GM11168 (cell line): ENCODE data around the gene HMCN1.

Experiments used
- in situ Hi-C: fragments of 300-500 bp; cut with MboI; formaldehyde crosslinking; loops from one replicate; pipeline ENCODE4 v1.12.0; 2022; ENCODE audit warnings: low sequenced_read_pairs; ENCODE audit not compliant: unreplicated experiment

The HMCN1 gene

DNA sequence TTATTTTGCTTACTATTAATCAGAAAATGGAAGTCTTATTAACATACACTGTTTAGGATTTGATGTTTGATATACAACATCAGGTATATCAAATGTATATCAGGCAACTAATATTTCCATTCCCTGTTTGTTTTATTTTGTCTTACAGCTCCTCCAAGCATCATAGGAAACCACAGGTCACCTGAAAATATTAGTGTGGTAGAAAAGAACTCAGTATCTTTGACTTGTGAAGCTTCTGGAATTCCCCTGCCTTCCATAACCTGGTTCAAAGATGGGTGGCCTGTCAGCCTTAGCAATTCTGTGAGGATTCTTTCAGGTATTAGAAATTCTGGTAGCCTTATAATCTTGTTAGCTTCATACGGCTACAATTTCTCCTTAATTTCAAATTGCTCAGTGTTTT lies 322.9 kb downstream of the HMCN1 start:
- in situ Hi-C loops = no loop called here

GRCh38 chr1:186059311-186059710 lies 325.1 kb downstream of the HMCN1 start:
- in situ Hi-C loops = no loop called here

DNA sequence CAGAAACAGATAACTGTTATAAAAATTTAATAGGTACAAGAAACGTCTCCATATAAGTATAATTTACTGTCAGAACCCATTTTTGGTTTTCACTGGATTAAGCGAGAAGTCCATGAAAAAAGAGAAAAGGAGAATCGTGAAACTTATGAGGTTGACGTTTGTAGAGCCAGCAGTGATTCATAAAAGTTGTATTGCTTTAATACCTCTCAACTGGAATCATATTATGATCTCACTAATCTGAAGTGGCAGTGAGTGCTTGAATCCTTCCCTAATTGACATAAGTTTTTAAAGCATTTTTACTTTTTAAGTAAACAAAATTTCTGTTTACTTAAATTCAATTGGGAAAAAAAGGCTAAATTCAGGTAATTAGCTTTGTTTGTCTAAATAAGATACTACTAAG lies 325.6 kb downstream of the HMCN1 start:
- in situ Hi-C loops = no loop called here

DNA sequence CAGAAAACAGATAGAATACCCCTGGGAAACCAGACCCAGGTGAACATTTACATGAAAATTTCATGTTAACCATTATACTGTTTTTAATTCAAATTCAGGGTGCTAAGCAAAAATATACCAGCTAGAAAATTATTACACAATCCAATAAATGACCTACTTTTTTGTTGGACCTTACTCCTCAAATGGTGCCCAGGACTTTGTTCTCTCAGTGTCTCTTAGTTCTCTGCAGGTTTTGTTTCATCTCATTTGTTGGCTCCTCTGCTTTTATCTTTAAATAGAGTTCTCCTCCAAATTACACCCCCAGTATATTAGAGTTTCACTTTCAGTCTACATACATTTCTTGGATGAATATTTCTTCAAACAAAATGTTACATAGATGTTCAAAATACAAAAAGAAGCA lies 326.0 kb downstream of the HMCN1 start:
- in situ Hi-C loops = no loop called here

DNA sequence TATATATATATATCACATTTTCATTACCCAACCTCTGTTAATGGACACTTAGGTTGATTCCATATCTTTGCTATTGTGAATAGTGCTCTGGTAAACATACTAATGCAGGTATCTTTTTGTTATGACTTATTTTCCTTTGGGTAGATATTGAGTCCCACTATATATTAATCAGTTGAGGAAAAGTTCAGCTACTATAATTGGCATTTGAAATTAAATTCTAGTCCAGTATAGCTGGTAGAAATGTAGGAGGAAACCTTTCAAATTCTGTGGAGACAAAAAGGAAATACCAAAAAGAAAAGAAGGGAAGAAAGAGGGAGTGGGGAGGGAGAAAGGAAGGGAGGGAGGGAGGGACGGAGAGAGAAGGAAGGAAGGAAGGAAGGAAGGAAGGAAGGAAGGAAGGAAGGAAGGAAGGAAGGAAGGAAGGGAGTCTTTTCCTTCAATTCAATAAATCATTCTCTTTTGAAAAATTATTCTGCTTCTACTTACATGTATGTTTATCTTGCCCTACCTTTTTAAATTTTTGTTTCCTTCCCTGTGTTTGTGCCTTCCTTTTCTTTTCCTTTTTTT lies 329.0 kb downstream of the HMCN1 start:
- in situ Hi-C loops = no loop called here

- in situ Hi-C loops = no loop called here
Observed at GRCh38 chr1:186066411-186066810, 332.2 kb downstream of the HMCN1 start.

DNA sequence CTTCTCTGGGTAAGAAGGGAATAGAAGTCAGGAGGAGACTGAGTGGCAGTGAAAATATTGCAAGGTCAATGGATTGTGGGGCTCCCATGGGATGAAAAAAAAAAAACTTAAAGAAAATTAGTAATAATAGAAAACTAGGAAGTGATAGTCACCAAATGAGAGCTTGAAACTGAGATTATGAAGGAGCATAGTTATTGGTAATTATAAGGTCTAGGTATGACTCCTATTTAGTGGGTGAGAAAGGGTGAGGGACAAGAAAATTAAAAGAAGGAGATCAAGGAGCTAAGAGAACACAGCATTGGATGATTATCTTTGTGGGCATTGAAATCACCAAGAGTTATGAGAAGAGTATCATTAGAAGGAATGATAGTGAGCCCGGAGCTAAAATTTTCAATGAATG lies 339.5 kb downstream of the HMCN1 start:
- in situ Hi-C loops = no loop called here

GRCh38 chr1:186076006-186076405 lies 341.8 kb downstream of the HMCN1 start:
- in situ Hi-C loops = no loop called here

DNA sequence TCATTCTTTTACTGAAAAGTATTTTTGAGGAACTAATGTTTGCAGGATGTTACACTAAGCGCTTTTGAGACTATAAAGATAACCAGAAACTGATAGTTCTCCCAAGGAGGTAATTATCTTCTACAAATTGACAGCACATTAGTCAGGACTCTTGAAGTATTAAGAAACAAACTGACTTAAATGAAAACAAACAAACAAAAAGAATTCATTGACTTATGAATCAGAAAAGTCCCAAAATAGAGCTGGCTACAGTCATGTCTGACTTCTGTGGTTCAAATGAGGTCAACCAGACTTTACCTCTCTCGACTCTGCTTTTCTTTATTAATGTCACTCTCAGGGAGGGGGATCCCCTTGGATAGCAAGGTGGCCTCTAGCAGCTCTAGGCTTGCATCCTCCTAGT lies 344.1 kb downstream of the HMCN1 start:
- in situ Hi-C loops = no loop called here

DNA sequence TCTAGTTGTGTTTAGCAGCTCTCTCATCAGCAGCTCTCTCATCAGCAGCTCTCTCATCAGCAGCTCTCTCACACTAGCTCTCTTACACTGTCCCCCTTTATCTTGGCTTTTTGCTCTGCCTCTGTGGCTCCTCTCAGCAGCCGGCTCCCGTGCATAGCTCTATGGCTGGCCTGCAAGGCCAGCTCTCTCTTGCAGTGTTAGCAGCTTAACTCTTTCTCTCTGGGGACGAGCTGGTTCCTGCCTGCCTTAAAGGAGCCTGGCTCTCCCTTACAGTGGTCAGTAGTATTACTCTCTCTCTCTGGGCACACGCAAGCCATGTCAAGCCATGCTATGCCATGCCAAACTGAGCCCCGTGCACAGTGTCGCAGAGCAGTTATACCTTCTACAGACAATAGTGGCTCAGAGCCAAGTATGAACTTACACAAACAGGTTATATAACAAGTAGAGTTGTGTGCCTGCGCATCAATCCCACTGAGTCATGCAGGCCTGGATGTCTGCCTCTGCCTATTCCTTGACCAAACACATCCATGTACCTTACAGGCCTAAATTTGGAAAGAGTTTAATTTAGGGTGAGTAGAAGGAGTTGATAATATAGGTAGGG lies 345.0 kb downstream of the HMCN1 start:
- in situ Hi-C loops = no loop called here

DNA sequence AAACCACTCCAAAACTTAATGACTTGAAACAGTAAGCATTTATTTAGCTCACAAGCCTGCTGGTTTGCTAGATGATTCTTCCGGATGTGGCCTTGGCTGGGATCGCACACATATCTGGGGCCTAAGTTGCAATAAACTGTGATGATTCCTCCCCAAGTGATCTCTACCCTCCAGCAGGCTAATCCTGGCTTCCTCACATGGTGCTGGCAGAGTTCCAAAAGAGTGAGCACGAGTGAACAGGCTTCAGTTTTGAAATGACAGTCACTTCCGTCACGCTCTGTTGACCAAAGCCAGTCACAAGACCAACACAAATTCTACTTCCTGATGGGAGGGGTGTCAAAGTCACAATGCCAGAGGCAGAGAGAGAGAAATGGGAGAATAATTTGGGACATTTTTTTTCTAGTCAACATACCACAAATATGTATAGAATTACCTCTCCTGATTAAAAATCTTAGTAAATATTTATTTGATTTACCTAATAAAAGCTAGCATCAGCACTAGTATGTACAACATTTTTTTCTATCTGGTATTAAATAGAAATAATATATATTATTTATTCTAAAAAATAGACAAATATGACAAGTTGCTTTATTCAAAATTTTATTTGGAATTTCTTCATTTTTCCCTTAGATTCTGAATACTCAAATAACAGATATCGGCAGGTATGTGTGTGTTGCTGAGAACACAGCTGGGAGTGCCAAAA lies 348.2 kb downstream of the HMCN1 start:
- in situ Hi-C loops = no loop called here

DNA sequence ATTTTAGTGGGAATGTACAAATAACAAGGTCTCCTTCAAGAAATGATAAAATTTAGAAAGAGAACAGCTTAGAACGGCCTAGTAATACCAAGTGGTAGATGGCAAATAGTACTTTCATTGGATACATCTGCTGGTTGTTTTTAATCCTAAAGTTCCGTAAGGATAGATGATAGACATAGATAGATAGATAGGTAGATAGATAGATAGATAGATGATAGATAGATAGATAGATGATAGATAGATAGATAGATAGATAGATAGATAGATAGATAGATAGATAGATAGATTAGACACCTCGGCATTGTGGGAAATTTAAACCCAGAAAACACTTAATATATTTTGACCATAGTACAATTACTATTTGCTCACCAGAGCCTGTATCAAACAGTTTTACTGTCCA lies 352.4 kb downstream of the HMCN1 start:
- in situ Hi-C loops = no loop called here

DNA sequence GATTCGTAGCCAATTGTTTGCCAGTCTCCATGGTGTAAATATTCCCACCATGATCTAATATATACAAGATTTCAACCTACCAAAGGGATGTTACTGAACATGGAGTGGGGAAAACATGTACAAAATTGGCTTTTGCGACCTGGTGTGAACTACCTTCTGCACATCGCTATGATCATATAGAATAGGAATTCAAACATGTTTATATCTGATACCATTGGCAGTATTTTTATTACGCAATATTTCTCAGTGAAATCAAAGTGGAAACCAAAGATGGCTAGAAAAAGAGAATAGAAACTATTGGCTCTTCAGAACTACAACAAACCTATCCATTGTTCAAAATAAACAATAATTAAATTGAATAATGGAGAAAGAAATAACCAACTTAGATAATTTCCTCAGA lies 355.7 kb downstream of the HMCN1 start:
- in situ Hi-C loops = no loop called here

GRCh38 chr1:186091222-186091720 lies 357.1 kb downstream of the HMCN1 start:
- in situ Hi-C loops = no loop called here

GRCh38 chr1:186093437-186093836 lies 359.2 kb downstream of the HMCN1 start:
- in situ Hi-C loops = no loop called here

- in situ Hi-C loops = no loop called here
Observed at GRCh38 chr1:186094172-186094571, 360.0 kb downstream of the HMCN1 start.

- in situ Hi-C loops = no loop called here
Observed at GRCh38 chr1:186099336-186100104, 365.3 kb downstream of the HMCN1 start.

GRCh38 chr1:186102107-186102506 lies 367.9 kb downstream of the HMCN1 start:
- in situ Hi-C loops = no loop called here

DNA sequence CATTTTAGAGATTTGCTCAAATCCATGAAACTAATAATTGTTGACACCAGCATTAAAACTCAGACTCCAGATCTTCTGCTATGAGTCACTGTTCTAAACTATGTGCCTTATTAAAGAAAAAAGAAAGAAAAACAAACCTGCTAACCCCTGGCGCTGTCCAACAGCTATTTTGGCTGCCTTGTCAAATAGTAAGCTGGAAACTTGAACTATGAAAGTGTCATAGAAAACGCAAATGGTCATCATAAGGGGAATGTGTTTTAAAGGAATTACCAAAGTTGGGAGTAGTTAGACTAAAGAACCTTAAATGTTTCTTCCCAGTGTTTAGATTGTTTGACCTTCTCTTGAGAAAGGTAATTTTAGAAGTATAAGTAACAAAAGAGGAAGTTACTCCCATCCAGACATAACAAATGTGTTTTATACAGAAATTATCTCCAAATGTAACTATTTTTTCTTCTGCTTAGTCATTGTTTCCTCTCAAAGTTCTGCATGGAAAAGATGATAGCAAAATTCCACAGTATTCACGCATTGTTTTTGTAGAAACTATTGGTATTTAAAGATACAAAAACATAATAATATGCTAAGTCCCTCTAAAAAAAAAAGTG lies 368.5 kb downstream of the HMCN1 start:
- in situ Hi-C loops = no loop called here

DNA sequence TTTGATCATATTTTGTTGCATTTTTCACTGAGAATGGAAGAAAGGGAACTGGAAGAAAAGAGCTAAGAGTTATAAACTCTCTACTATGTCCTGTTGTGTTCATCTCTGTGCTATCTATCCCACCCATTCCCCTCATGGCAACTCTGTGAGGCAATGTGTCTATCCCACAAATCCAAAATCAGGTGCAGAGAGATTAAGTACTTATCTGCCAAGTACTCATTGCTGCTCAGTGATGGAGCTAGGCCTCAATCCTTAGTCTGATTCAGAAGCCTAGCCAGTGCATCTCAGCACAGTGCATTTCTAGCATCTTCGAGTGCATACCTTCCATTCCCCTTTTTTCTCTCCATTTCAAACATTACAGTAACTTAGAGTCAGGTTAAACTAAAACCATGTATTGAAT lies 370.3 kb downstream of the HMCN1 start:
- in situ Hi-C loops = no loop called here

GRCh38 chr1:186112280-186112679 lies 378.1 kb downstream of the HMCN1 start:
- in situ Hi-C loops = no loop called here
